ENCODE data around the gene MIDN. TPM values are rescaled to one million over a fixed set of nuclear protein-coding genes. Genes with fewer than 3 reads are reported as not detected.
A peak's percentile ranks its signal among the peaks of the same experiment; 100 is the strongest.

MIDN gene
- total RNA-seq, 1 donor from 2014 or later: 60.5 TPM

GRCh38 chr19:1258707-1259205, 10.4 kb downstream of the MIDN start:
- Histone ChIP-seq H3K9me3 (replicated peaks) (no peaks in the 10 kb centered on the region), H3K36me3 (peaks cover 46% of the 10 kb centered on the region), H3K27ac (replicated peaks) (peak overlapping the region; percentile 100), H3K4me3 (peak overlapping the region; percentile 75), H3K27me3 (ENCODE audit: low read depth) (no peaks in the 10 kb centered on the region), H3K4me1 (peaks cover 90% of the 10 kb centered on the region)
- DNase-seq: no peak
- TF ChIP-seq CTCF (IDR thresholded peaks at IDR 0.05; ENCODE audit: borderline replicate concordance): no peak
- intact Hi-C loops (cut with micrococcal nuclease): no loop called here

- Histone ChIP-seq H3K36me3 (peaks cover 40% of the 10 kb centered on the region), H3K9me3 (replicated peaks) (no peaks in the 10 kb centered on the region), H3K4me3 (peak overlapping the region; percentile 75), H3K27ac (replicated peaks) (peak overlapping the region; percentile 100), H3K4me1 (peaks cover 85% of the 10 kb centered on the region), H3K27me3 (ENCODE audit: low read depth) (no peaks in the 10 kb centered on the region)
- intact Hi-C loops (cut with micrococcal nuclease): no loop called here
- no peak for TF ChIP-seq CTCF (IDR thresholded peaks at IDR 0.05; ENCODE audit: borderline replicate concordance)
- DNase-seq: peak; percentile 85
Measured at GRCh38 chr19:1259206-1259875, 11.0 kb downstream of the MIDN start.

- TF ChIP-seq CTCF (IDR thresholded peaks at IDR 0.05; ENCODE audit: borderline replicate concordance): no peak
- H3K4me1 ChIP-seq: peaks cover 85% of the 10 kb centered on the region
- peak overlapping the region; percentile 100 for H3K27ac ChIP-seq (replicated peaks)
- peak overlapping the region; percentile 75 for H3K4me3 ChIP-seq
- H3K36me3 ChIP-seq: peaks cover 32% of the 10 kb centered on the region
- no peaks in the 10 kb centered on the region for H3K27me3 ChIP-seq (ENCODE audit: low read depth)
- H3K9me3 ChIP-seq (replicated peaks): no peaks in the 10 kb centered on the region
- DNase-seq: no peak
- intact Hi-C loops (cut with micrococcal nuclease): no loop called here
Measured at GRCh38 chr19:1259876-1260748, 11.7 kb downstream of the MIDN start.

- TF ChIP-seq CTCF (IDR thresholded peaks at IDR 0.05; ENCODE audit: borderline replicate concordance): no peak
- H3K27me3 ChIP-seq (ENCODE audit: low read depth): no peaks in the 10 kb centered on the region
- peaks cover 24% of the 10 kb centered on the region for H3K36me3 ChIP-seq
- intact Hi-C loops (cut with micrococcal nuclease): no loop called here
- peaks cover 85% of the 10 kb centered on the region for H3K4me1 ChIP-seq
- peak overlapping the region; percentile 100 for H3K27ac ChIP-seq (replicated peaks)
- peak; percentile 97 for DNase-seq
- peak overlapping the region; percentile 75 for H3K4me3 ChIP-seq
- H3K9me3 ChIP-seq (replicated peaks): no peaks in the 10 kb centered on the region
Measured at GRCh38 chr19:1260749-1261537, 12.6 kb downstream of the MIDN start.

GRCh38 chr19:1261538-1261797, 13.1 kb downstream of the MIDN start:
- Histone ChIP-seq H3K9me3 (replicated peaks) (no peaks in the 10 kb centered on the region), H3K4me3 (peak overlapping the region; percentile 75), H3K4me1 (peaks cover 85% of the 10 kb centered on the region), H3K36me3 (peaks cover 18% of the 10 kb centered on the region), H3K27ac (replicated peaks) (peak overlapping the region; percentile 100), H3K27me3 (ENCODE audit: low read depth) (no peaks in the 10 kb centered on the region)
- no peak for DNase-seq
- peak; percentile 11 for TF ChIP-seq CTCF (IDR thresholded peaks at IDR 0.05; ENCODE audit: borderline replicate concordance)
- intact Hi-C loops (cut with micrococcal nuclease): no loop called here
